Activated CD4-positive, alpha-beta T cell treated with anti-CD3 and anti-CD28 coated beads for 24 hours (primary cell): Measurements from ENCODE around the gene PNPO.

ENCODE experiments used
- DNase-seq, 2 donors: peaks; one replicate each; pipeline ENCODE4 v3.0.0-alpha.2; 2020; ENCODE audit warnings: low read depth in 2 of 2

Gene PNPO

DNA sequence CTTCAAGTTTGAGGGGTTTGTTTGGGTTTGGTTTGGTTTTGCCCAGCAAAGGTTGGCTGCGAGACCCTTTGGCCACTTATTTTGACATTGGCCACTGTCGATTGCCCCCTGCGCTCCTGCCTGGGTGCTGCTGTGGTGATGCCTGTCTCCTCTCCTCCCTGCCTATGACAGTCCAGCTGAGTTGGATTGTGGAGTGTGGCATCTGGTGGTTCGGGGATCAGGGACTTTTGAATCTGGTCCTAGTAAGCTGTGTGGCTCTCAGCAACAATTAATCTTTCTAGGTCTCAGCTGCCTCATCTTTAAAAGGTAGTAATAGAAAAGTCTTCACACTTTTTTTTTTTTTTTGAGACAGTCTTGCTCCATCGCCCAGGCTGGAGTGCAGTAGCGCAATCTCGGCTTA, 56.7 kb downstream of the PNPO start:
- DNase-seq, result no peak
